Right lung (tissue), 5 donors: ENCODE measurements around the gene SMIM36. TPM values are rescaled to one million over a fixed set of nuclear protein-coding genes. Genes with fewer than 3 reads are reported as not detected.
"Not testable (repeated sequence)": the region's sequence is repeated elsewhere in the genome, so short reads cannot be mapped to it uniquely, and the experiment has no call there.

Experiments used
- DNase-seq, 2 donors: peaks; one replicate each; pipeline ENCODE4 v3.0.0-alpha.2; 2013
- polyA plus RNA-seq, 5 donors: library from polyadenylated mRNA; unstranded; fragments of 120-200 nt; gene quantifications; one replicate each; pipeline versions ENCODE4 v1.2.1 to v1.2.3, GENCODE V29; 2013; ENCODE audit warnings: inconsistent platforms in 1 of 5, low replicate concordance in 1 of 5; ENCODE audit not compliant: insufficient read length in 5 of 5, insufficient read depth in 1 of 5

Gene SMIM36
- polyA plus RNA-seq, 5 donors, result 0.14 to 0.28 (median 0.18) TPM

- no peak for DNase-seq
Measured at GRCh38 chr17:55456307-55457240, 54.7 kb downstream of the SMIM36 start.

- no peak for DNase-seq
Measured at GRCh38 chr17:55454906-55455474, 56.3 kb downstream of the SMIM36 start.

- no peak for DNase-seq
Measured at GRCh38 chr17:55453839-55454557, 57.3 kb downstream of the SMIM36 start.

- peak; percentile 66 to 72 for DNase-seq
Measured at GRCh38 chr17:55452139-55452790, 59.0 kb downstream of the SMIM36 start.

- DNase-seq, result no peak
Measured at GRCh38 chr17:55451758-55452138, 59.5 kb downstream of the SMIM36 start.

- DNase-seq, result peak in 1 of 2 donors; percentile 59
Measured at GRCh38 chr17:55451203-55451641, 60.0 kb downstream of the SMIM36 start.

- DNase-seq, result no peak
Measured at GRCh38 chr17:55450232-55450825, 60.9 kb downstream of the SMIM36 start.

- DNase-seq, result no peak
Measured at GRCh38 chr17:55448681-55449080, 62.6 kb downstream of the SMIM36 start.

GRCh38 chr17:55446581-55447205, 64.6 kb downstream of the SMIM36 start:
- no peak for DNase-seq

- not testable (repeated sequence) for DNase-seq
Measured at GRCh38 chr17:55446004-55446403, 65.2 kb downstream of the SMIM36 start.

GRCh38 chr17:55444471-55445441, 66.5 kb downstream of the SMIM36 start:
- no peak for DNase-seq

- DNase-seq, result no peak
Measured at GRCh38 chr17:55443904-55444303, 67.3 kb downstream of the SMIM36 start.

GRCh38 chr17:55442953-55443683, 68.1 kb downstream of the SMIM36 start:
- DNase-seq, result no peak

GRCh38 chr17:55442462-55442861, 68.8 kb downstream of the SMIM36 start:
- DNase-seq, result no peak

GRCh38 chr17:55441544-55441943, 69.7 kb downstream of the SMIM36 start:
- no peak for DNase-seq

- no peak for DNase-seq
Measured at GRCh38 chr17:55440391-55440790, 70.9 kb downstream of the SMIM36 start.

GRCh38 chr17:55437159-55437605, 74.1 kb downstream of the SMIM36 start:
- no peak for DNase-seq

- DNase-seq, result no peak
Measured at GRCh38 chr17:55436224-55437158, 74.8 kb downstream of the SMIM36 start.
